Stimulated activated CD4-positive, alpha-beta T cell treated with anti-CD3 and anti-CD28 coated beads, Interleukin-12 subunit alpha, Interleukin-12 subunit beta, amount 100 ng/mL, for 48 hours (primary cell): Measurements from ENCODE around the gene KRTAP12-2.

Experiments
- DNase-seq, 3 donors: peaks; one replicate each; pipeline ENCODE4 v3.0.0-alpha.2; 2020; ENCODE audit warnings: low read depth in 2 of 3, low spot score in 1 of 3

The KRTAP12-2 gene

DNA sequence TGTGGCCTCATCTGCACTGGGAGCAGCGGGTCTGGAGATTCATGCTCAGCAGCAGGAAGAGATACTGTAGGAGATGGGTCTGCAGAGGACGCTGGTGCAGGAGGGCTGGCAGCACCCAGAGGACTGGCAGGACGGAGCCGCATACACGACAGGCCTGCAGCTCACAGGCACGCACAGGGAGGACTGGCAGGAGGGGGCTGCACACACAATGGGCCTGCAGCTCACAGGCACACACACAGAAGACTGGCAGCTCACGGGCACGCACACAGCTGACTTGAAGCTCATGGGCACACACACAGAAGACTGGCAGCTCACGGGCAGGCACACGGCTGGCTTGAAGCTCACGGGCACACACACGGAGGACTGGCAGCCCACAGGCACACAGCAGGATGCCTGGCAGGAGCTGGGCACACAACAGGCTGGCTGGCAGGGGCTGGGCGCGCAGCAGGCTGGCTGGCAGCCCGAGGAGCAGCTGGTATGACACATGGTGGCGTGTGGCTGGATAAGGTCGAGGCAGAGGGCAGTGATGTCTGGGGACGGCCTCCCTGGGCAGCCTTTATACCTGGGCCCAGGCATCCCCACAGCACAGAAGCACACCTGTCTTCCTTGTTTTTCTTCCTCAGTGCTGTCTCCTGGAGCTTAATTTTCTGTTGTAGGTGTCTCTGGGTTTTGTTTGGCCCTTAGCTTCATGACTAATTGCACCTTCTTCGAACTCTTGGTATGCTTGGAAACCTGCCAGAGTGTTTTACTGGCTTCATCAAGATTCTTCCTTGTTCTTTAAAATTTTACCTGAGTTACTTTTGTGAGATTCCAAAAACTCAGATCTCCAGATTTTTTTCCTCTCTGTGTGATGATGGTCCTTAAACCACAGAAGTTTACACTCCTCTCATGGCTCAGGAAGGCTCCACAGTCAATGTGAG, at the start of gene KRTAP12-2:
KRTAP12-2 (minus strand) TSS at position 527 of the 920 bp plus-strand sequence; CDS start at position 486, 41 bp downstream.
- no peak for DNase-seq

DNA sequence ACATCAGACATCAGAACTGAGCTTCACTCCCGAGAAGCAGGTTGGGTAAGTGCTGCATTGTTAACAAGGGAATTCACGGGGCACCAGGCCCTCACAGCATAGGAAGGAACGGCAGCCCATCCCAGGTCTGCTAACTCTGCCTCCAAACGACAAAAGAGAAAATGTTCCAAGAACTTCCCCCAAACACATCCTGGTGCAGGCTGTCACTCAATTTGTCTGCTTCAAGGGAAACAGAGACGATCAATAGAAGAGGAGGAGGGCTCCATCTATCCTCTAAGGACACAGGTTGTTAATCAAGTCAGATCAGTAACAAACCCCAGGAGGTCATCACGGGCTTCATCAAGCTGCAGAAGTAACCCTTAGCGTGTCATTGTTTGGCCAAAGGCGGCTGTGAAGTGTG, 48.2 kb upstream of the KRTAP12-2 start:
- DNase-seq = no peak

DNA sequence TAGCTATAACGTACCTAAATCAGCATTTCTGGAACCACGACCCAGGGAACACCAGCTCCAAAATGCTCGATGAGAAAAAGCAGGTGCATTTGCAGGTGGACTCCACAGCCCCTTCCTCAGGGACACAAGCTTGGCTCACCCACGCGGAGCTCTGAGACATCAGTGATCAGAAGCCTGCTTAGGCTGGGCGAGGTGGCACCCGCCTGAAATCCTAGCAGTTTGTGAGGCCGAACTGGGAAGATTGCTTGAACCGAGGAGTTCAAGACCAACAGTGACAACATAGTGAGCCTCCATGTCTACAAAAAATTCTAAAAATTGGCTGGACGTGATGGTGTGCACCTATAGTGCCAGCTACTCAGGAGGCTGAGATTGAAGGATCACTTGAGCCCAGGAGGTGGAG, 47.1 kb upstream of the KRTAP12-2 start:
- no peak for DNase-seq

DNA sequence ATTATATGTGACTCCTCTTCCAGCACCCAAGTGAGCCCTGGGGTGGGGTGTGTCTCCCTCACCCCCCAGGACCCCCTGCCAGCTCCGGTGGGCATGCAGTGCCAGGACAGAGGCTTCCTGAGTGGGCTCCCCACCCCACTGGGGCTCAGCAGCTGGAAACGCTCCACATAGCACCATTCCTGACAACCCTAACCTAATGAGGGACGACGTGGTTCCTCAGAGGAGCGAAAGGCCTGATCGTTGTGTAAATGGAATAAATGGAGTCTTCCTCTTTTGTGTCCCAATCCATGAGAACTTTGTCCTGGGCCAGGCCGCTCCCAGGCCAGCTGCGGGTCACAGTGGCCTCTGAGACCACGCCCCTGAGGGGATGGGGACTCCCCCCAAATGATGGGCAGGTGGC, 46.4 kb upstream of the KRTAP12-2 start:
- DNase-seq = no peak

DNA sequence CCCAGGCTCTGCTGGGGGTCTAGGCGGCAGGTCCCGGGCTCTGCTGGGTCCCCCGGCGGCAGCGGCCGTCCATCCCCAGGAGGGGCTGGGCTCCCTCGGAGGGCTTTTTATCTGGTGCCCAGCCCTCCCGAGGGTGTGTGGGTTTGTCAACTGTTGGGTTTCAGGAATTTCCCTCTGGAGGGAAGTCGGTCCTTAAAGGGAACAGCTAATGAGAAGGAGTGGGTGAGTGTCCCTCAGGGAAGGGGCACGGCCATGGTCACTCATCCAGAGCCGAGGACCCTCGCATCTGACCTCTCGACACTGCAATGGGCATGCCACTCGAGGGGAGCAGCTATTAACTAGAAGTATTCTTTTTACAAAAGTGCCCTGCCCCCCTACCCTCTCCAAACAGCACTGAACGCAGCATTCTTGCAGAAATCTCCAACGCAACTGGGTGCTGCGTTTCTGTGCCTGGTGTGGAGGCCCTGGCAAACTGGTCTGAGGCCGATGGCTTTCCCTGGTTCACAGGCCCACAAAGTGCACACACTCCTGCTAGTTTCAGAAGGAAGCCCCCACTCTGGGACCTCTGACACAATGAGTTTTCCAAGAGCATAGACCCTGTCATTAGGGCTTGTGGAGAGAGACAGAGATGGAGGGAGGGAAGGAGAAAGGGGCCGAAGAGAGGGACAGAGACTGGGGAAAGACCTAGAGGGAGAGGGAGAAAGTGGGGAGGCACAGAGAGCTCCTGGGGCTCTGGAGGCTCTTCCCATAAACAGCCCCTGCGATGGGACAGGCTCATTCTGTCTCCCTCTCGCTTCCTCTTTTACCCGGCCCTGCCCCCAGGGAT, 45.7 kb upstream of the KRTAP12-2 start:
- DNase-seq = no peak

GRCh38 chr21:44711327-44712202, 44.8 kb upstream of the KRTAP12-2 start, which contains the start of gene TSPEAR:
TSPEAR (minus strand) TSS chr21:44711572; CDS start chr21:44711514, 58 bp downstream.
- DNase-seq = no peak

DNA sequence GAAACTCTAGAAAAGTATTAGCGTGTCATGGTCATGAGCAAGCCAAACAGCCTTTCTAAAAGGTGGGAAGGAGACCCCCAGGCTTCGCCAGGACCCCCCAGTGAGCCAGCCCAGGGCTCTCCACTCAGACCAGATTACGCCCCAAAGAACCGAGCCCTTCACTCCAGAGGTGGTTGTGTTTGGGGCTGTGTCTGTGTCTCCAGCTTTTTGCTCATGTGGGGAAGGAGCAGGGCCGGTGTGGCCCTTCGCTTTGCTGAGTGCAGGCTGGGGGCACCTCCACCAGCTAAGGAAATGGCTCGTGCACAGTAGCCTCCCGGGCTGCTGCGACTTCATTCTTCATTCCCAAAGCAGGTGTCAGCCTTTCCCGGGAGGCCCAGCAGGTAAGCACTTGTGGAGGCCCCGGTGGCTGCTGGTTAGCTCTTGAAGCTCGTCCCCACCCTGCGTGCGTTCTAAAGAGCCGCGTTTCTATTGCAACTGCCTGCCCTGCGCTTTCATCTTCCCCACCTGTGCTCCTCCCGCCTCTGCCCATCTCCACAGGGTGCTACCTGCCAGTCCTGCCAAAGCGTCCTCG, 44.1 kb upstream of the KRTAP12-2 start:
- no peak for DNase-seq

DNA sequence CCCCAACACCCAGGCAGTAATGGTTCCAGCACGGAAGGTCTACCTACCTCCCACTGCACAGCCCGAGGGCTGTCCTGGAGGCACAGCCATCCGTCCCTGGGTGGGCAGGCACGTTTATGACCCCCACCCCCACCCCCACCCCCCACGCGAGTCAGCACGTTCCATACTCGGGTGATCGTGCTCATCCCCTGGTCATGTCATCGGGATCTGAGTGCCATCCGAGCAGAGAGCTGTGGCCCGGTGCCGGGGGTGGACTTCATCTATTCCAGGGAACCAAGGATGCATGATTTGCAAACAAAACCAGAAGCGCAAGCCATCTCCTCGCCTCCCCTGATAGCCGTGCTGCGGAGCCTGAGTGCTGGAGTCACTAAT, 43.6 kb upstream of the KRTAP12-2 start:
- DNase-seq = no peak

GRCh38 chr21:44709426-44710293, 42.9 kb upstream of the KRTAP12-2 start:
- no peak for DNase-seq

DNA sequence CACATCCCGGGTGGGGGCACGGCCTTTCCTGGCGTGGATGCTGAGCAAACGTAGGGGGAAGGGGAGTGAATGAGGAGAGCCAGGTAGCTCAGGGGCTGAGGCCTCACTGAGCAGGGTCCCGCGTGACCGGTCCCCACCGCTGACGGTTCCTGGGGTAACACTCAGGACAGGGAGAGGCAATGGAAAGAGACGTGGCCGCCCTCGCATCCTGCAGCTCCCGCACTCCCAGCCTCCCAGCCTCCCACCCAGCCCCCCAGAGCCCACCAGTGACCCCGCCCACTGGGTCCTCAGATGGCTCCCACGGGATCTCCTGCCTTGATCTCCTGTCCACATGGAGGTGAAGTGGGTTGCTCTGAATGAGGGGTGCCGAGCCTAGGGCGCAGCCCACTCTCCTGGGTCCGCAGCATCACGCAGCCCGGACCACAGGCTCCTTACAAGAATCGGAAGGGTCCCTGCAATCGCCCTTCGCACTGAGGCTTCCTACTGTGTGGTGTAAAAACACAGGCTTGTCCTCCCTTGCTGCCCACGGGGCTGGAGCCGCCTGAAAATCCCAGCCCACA, 42.2 kb upstream of the KRTAP12-2 start:
- no peak for DNase-seq

- DNase-seq = no peak
These were observed 41.6 kb upstream of the KRTAP12-2 start for GRCh38 chr21:44708213-44708865.

DNA sequence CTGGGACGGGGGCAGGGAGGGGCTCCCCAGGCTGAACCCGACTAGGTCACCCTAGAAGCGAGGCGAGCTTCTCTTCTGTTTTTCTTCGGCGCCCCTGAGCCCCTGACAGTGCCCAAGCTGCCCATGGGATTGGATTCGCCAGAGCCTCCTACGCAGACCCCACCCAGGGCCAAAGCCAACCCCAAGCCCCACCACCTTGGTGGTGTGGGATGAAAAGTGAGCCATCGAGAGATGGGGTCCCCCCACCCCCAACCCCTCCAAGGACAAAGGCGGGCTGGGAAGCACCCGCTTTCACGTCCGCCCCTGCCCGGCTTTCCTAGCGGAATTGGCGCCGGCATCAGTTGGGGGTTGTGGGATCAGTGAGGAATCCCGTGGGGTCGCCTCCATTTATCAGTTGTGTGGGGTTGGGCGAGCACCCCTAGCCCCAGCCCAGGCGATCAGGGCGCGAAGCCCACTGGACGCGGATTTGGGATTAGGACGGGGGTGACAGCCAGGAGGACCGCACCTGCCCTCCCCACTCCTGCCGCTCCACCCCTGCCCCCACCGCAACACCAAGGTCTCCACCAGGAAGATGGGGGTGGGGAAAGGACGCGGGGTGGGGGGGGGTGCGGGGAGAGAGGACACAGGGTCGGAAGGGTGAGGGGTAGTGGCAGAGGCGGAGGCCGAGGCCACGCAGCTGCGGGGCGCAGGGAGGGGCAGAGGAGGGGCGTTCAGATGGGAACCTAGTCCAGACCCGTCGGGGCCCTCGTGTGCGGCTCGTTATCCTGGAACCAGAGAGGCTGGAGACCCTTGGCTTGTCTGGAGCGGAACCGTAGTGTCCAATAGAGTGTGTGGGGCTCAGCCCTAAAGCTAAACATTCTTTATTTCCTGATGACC, 40.2 kb upstream of the KRTAP12-2 start:
- no peak for DNase-seq

GRCh38 chr21:44706026-44706705, 39.4 kb upstream of the KRTAP12-2 start:
- DNase-seq = no peak

- no peak for DNase-seq
These were observed 37.9 kb upstream of the KRTAP12-2 start for GRCh38 chr21:44704636-44705001.

GRCh38 chr21:44703731-44704635, 37.3 kb upstream of the KRTAP12-2 start:
- no peak for DNase-seq

GRCh38 chr21:44702973-44703730, 36.4 kb upstream of the KRTAP12-2 start:
- no peak for DNase-seq
